ENCODE data around the gene CCL27. TPM values are rescaled to one million over a fixed set of nuclear protein-coding genes. Genes with fewer than 3 reads are reported as not detected.
"Not testable (repeated sequence)": the region's sequence is repeated elsewhere in the genome, so short reads cannot be mapped to it uniquely, and the experiment has no call there.

Gene CCL27
- total RNA-seq, 2 experiments from 2014 or later, result not detected

DNA sequence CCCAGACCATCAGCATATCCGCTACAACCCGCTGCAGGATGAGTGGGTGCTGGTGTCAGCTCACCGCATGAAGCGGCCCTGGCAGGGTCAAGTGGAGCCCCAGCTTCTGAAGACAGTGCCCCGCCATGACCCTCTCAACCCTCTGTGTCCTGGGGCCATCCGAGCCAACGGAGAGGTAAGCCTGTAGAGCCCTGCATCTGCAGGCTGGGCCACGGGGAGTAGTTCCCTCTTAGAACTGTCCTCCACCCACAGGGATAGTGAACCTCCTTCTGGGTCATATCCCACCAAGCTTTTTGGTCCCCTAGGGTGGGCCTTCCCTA is 15.4 kb downstream of the CCL27 start:
- POLR2A ChIA-PET, result interaction anchor here (1.1 to 5.1 kb wide), 7 partner anchors 9 to 27 kb away, joined by 4 to 45 read pairs (median 8); partner anchors contain the start of genes DCTN3 and SIGMAR1
- ATAC-seq (no peak), DNase-seq (no peak)
- CTCF ChIA-PET, result interaction anchor here (0.6 to 6.9 kb wide), 12 partner anchors 9 to 468 kb away, joined by 3 to 156 read pairs (median 8); partner anchors contain the start of genes ATOSB, CCL27, DCTN3 and RPP25L
- H3K4me3 Mint-ChIP-seq, result peak overlapping the region; percentile 91
- no peaks in the 10 kb centered on the region for H3K27me3 Mint-ChIP-seq (ENCODE audit: low read depth)
- H3K27ac Mint-ChIP-seq, result peak overlapping the region; percentile 88
- peaks cover 28% of the 10 kb centered on the region for H3K36me3 Mint-ChIP-seq (ENCODE audit: low read depth)
- H3K9me3 Mint-ChIP-seq (ENCODE audit: insufficient read depth), result no peaks in the 10 kb centered on the region
- H3K4me1 Mint-ChIP-seq (ENCODE audit: low read depth), result peaks cover 39% of the 10 kb centered on the region

DNA sequence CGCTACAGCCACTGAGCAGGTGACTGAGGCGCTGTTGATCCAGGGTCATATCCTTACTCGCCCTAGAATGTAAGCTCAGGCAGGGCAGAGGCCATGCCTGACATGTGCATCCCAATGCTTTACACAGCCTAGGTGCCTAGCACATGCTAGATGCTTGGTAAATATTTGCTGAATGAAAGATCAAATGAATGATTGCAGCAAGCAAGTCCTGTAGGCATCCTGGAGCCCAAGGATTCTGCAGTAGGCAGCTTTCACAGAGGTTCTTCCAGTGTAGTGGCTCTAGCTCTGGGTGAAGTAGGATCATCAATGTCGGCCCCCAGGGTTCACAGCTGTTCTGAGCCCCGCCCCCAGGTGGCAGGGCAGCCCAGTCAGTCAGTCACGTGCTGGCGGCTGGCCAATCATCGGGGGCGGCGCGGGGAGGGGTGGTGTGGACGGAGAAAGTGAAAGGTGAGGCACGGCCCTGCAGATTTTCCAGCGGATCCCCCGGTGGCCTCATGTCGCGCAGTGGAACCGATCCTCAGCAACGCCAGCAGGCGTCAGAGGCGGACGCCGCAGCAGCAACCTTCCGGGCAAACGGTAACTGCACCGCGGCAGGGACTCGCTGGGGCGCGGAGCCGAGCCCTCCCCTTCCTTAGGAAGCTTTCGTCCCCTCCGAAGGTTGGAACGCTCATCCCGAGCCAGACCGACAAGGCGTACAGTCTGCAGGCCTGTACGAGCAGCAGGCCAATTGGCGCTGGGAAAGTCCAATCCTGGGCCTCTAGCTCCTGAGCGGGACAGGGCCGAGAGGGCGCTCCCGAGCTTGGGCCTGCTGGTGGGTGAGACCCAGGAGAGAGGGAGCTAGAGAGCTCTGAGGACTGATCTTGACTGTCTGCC is 16.0 kb downstream of the CCL27 start, which contains the start of gene GALT:
GALT (plus strand) TSS at position 465 of the 873 bp plus-strand sequence; CDS start at position 495, 30 bp downstream.
- ChIA-PET CTCF (interaction anchor here (0.6 to 6.9 kb wide), 13 partner anchors 10 to 468 kb away, joined by 3 to 156 read pairs (median 5); partner anchors contain the start of genes ATOSB, CCL27, DCTN3 and RPP25L), POLR2A (interaction anchor here (1.1 to 5.1 kb wide), 7 partner anchors 9 to 26 kb away, joined by 4 to 45 read pairs (median 8); partner anchors contain the start of genes DCTN3 and SIGMAR1)
- Mint-ChIP-seq H3K36me3 (ENCODE audit: low read depth) (peaks cover 28% of the 10 kb centered on the region), H3K9me3 (ENCODE audit: insufficient read depth) (no peaks in the 10 kb centered on the region), H3K4me1 (ENCODE audit: low read depth) (peaks cover 36% of the 10 kb centered on the region), H3K27me3 (ENCODE audit: low read depth) (no peaks in the 10 kb centered on the region), H3K27ac (peak within 1 kb of the TSS; percentile 88), H3K4me3 (peak within 1 kb of the TSS; percentile 91)
- ATAC-seq (peak; percentile 90), DNase-seq (peak; percentile 98)

DNA sequence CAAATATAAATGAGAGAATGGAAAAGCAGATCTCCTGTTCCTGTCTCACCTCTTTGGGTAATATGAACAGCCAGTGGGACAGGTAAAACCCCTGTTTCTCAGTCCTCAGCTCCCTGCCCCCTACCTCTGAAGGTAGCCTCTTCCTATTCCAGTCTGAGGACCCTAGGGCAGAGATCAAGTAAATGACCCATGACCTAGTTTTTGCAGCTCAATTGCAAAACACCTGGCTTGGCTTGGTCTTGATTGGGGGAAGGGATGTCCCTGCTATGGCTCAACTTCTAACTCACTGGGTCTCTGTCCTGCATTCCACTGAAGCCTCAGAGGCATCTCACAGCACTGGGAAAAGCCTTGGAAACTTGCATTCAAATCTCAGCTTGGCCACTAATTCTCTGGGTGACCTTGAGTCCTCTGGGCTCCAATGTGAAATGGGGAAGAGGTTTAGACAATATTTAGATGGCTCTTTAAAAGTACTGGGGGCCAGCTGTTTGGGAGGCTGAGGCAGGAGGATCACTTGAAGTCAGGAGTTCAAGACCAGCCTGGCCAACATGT is 17.6 kb downstream of the CCL27 start:
- H3K27me3 Mint-ChIP-seq (ENCODE audit: low read depth), result no peaks in the 10 kb centered on the region
- ATAC-seq (no peak), DNase-seq (no peak)
- no peak overlapping the region for H3K27ac Mint-ChIP-seq
- peaks cover 33% of the 10 kb centered on the region for H3K4me1 Mint-ChIP-seq (ENCODE audit: low read depth)
- H3K36me3 Mint-ChIP-seq (ENCODE audit: low read depth), result peaks cover 27% of the 10 kb centered on the region
- ChIA-PET POLR2A (interaction anchor here (1.1 to 5.1 kb wide), 2 partner anchors 11 to 25 kb away, joined by 3 to 27 read pairs; partner anchors contain the start of gene DCTN3), CTCF (interaction anchor here (0.8 to 6.9 kb wide), 6 partner anchors 10 to 58 kb away, joined by 3 to 156 read pairs (median 4); partner anchors contain the start of genes CCL27, RPP25L and SIGMAR1)
- no peaks in the 10 kb centered on the region for H3K9me3 Mint-ChIP-seq (ENCODE audit: insufficient read depth)
- no peak overlapping the region for H3K4me3 Mint-ChIP-seq

DNA sequence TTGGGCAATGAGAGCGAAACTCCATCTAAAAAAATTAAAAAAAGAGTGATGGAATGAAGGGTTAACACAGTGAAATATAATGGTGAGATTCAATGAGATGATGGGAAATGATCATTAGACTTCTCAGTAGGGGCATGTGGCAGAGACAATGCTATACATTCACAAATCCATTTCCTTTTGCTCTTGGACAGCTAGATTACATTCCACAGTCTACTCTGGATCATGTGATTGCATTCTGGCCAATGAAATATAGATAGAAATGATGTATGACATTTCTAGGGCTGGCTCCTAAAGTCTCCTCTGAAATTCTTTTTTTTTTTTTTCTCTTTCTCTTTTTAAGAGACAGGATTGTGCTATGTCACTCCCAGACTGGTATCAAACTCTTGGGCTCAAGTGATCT is 19.8 kb downstream of the CCL27 start:
- ATAC-seq (no peak), DNase-seq (no peak)
- POLR2A ChIA-PET, result interaction anchor here (0.7 to 0.8 kb wide), 3 partner anchors 13 to 594 kb away, joined by 3 read pairs; partner anchors contain the start of genes DCTN3 and UBAP2
- CTCF ChIA-PET, result interaction anchor here (0.8 to 6.9 kb wide), 3 partner anchors 8 to 25 kb away, joined by 3 to 156 read pairs (median 6); partner anchors contain the start of gene SIGMAR1
- peaks cover 8% of the 10 kb centered on the region for H3K36me3 Mint-ChIP-seq (ENCODE audit: low read depth)
- H3K27me3 Mint-ChIP-seq (ENCODE audit: low read depth), result no peaks in the 10 kb centered on the region
- H3K27ac Mint-ChIP-seq, result no peak overlapping the region
- no peaks in the 10 kb centered on the region for H3K9me3 Mint-ChIP-seq (ENCODE audit: insufficient read depth)
- no peak overlapping the region for H3K4me3 Mint-ChIP-seq
- peaks cover 25% of the 10 kb centered on the region for H3K4me1 Mint-ChIP-seq (ENCODE audit: low read depth)

DNA sequence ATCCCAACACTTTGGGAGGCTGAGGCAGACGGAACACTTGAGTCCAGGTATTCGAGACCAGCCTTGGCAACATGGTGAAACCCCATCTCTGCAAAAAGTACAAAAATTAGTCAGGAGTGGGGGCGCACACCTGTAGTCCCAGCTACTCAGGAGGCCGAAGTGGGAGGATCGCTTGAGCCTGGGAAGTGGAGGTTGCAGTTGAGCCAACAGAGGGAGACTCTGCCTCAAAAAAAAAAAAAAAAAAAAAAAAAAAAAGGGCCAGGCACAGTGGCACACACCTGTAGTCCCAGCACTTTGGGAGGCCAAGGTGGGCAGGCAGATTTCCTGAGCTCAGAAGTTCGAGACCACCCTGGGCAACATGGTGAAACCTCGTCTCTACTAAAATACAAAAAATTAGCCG is 23.1 kb downstream of the CCL27 start:
- ATAC-seq; H3K9me3 Mint-ChIP-seq (ENCODE audit: insufficient read depth): not testable (repeated sequence)
- peaks cover 19% of the 10 kb centered on the region for H3K36me3 Mint-ChIP-seq (ENCODE audit: low read depth)

DNA sequence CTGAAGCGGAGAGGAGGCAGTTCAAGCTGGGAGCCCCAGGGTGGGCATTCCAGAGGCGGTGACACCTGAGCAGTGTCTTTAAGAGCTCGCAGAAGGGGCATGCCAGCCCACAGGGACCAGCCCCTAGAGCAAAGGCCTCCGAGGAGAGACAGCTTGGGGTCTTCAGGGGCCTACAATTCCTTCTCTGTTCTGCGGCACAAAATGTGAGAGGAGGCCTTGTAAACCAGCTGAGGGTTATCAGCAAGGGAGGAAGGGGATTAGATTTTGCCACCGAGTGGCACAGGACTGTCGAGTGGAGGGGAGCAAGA is 24.4 kb downstream of the CCL27 start:
- DNase-seq (no peak), ATAC-seq (no peak)
- Mint-ChIP-seq H3K4me1 (ENCODE audit: low read depth) (peaks cover 38% of the 10 kb centered on the region), H3K9me3 (ENCODE audit: insufficient read depth) (no peaks in the 10 kb centered on the region), H3K36me3 (ENCODE audit: low read depth) (peaks cover 19% of the 10 kb centered on the region), H3K27ac (peak overlapping the region; percentile 87), H3K4me3 (peak overlapping the region; percentile 85), H3K27me3 (ENCODE audit: low read depth) (no peaks in the 10 kb centered on the region)
- POLR2A ChIA-PET, result interaction anchor here (0.7 to 2.9 kb wide), 11 partner anchors 9 to 27 kb away, joined by 3 to 45 read pairs (median 7); partner anchors contain the start of genes CCL27, DCTN3, GALT and RPP25L
- CTCF ChIA-PET, result interaction anchor here (1.0 to 9.0 kb wide), 13 partner anchors 8 to 137 kb away, joined by 3 to 171 read pairs (median 5); partner anchors contain the start of genes CCL27, DCTN3, GALT and RPP25L

More for the DNA sequence above, 23.1 kb downstream of the CCL27 start:
- H3K27me3 Mint-ChIP-seq (ENCODE audit: low read depth); H3K27ac Mint-ChIP-seq; H3K4me3 Mint-ChIP-seq; POLR2A ChIA-PET; DNase-seq: not testable (repeated sequence)
- H3K4me1 Mint-ChIP-seq (ENCODE audit: low read depth), result peaks cover 33% of the 10 kb centered on the region
- CTCF ChIA-PET, result interaction anchor here (2.5 to 8.9 kb wide), 3 partner anchors 16 to 63 kb away, joined by 19 to 171 read pairs (median 131); partner anchors contain the start of genes DCTN3 and RPP25L

DNA sequence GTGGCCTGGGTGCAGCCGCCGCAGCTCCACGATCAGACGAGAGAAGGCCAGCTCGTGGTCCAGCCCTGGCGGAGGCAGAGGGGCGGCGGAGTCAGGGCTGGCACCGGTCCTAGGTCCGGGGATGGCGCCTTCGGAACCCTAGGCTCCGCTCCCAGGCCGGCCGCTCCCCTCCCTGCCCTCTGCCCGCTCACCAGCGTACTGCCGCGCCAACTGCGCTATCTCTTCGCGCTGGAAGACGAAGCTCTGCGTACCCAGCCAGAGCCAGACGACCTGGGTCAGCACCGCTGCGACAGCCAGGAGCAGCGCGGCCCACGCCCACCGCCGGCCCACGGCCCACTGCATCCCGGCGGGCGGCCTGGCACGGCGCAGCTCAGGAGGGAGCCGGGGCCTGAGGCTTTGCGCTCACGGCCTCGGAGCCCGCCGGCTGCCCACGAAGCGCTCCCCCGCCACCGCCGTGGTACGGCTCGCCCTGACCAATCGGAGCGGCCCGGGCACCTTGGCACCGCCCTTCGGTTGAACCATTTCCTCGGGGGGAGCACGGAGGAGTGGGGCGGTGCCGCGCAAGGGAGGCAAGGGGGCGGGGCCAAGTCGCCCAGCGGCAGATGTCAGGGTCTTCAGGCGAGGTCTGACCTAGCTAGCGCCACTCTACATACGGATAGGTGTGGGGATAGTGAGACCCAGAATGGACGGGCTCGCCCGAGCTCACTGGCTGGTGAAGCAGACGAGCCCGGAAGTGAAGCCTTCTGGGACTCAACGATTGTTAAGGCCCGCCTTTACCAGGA is 24.9 kb downstream of the CCL27 start, which contains the start of gene SIGMAR1:
SIGMAR1 (minus strand) TSS at position 432 of the 782 bp plus-strand sequence; CDS start at position 342, 90 bp downstream.
- no peaks in the 10 kb centered on the region for H3K27me3 Mint-ChIP-seq (ENCODE audit: low read depth)
- no peaks in the 10 kb centered on the region for H3K9me3 Mint-ChIP-seq (ENCODE audit: insufficient read depth)
- peak; percentile 91 for ATAC-seq
- H3K4me3 Mint-ChIP-seq, result peak within 1 kb of the TSS; percentile 85
- peaks cover 38% of the 10 kb centered on the region for H3K4me1 Mint-ChIP-seq (ENCODE audit: low read depth)
- peak within 1 kb of the TSS; percentile 87 for H3K27ac Mint-ChIP-seq
- peak; percentile 94 for DNase-seq
- CTCF ChIA-PET, result interaction anchor here (1.0 to 9.0 kb wide), 16 partner anchors 8 to 234 kb away, joined by 3 to 171 read pairs (median 5); partner anchors contain the start of genes CCL27, DCTN3, GALT and RPP25L
- POLR2A ChIA-PET, result interaction anchor here (0.7 to 2.9 kb wide), 12 partner anchors 9 to 27 kb away, joined by 3 to 45 read pairs (median 6); partner anchors contain the start of genes CCL27, DCTN3, GALT and RPP25L
- peaks cover 19% of the 10 kb centered on the region for H3K36me3 Mint-ChIP-seq (ENCODE audit: low read depth)

DNA sequence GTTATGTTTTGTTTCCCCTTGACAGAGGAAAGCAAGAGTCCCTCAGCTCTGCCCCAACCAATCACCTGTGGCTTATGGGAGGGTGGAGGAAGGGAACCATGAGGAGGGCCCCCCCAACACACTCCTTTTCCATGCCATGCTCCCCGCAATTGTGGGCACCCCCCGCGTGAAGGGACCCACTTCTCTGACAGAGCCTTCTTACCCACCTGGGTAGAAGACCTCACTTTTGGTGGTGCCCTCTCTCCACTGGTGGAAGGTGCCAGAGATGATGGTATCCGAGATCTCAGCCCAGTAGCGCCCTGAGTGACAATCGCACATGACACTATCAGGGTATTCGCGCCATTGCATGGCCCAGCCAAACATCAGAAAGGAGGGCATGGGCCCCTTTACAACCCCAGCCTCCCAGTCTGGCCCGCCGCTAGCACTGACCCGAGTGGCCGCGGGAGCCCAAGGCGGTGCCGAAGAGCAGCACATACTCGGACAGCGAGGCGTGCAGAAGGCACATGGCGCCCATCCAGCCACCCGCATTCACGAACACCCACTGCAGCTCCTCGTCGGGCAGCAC is 25.6 kb downstream of the CCL27 start:
- ATAC-seq, result no peak

DNA sequence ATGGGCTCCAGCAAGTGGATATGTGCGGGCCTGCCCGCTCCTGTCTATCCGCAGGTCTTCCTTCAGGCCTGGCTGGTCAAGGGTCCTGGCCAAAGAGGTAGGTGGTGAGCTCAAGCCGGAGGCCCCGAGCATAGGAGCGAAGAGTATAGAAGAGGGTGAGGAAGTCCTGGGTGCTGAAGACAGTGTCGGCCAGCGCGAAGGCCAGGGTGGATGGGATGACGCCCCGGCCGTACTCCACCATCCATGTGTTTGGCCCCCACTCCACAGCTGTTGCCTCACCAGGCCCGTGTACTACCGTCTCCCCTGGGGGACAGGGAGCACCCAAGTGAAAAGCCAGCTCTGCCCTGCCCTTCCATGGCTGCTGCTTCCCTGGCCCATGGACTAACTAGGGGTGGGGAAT is 26.9 kb downstream of the CCL27 start:
- DNase-seq, result no peak
- ChIA-PET CTCF (interaction anchor here (1.5 to 9.0 kb wide), 7 partner anchors 10 to 232 kb away, joined by 4 to 171 read pairs (median 51); partner anchors contain the start of genes CCL27, DCTN3, GALT and RPP25L), POLR2A (interaction anchor here (1.1 to 3.8 kb wide), 3 partner anchors 14 to 67 kb away, joined by 3 to 19 read pairs (median 11); partner anchors contain the start of genes DCTN3 and RPP25L)
- H3K4me3 Mint-ChIP-seq, result peak overlapping the region; percentile 85
- H3K36me3 Mint-ChIP-seq (ENCODE audit: low read depth), result peaks cover 19% of the 10 kb centered on the region
- H3K9me3 Mint-ChIP-seq (ENCODE audit: insufficient read depth), result no peaks in the 10 kb centered on the region
- H3K4me1 Mint-ChIP-seq (ENCODE audit: low read depth), result peaks cover 38% of the 10 kb centered on the region
- H3K27me3 Mint-ChIP-seq (ENCODE audit: low read depth), result peaks cover 3% of the 10 kb centered on the region
- H3K27ac Mint-ChIP-seq, result no peak overlapping the region
- no peak for ATAC-seq

More for the DNA sequence above, 25.6 kb downstream of the CCL27 start:
- peak; percentile 35 for DNase-seq
- ChIA-PET CTCF (interaction anchor here (1.3 to 9.0 kb wide), 13 partner anchors 9 to 233 kb away, joined by 3 to 171 read pairs (median 7); partner anchors contain the start of genes DCTN3, GALT and RPP25L), POLR2A (interaction anchor here (1.0 to 3.8 kb wide), 9 partner anchors 10 to 28 kb away, joined by 4 to 45 read pairs (median 10); partner anchors contain the start of genes DCTN3, GALT and RPP25L)
- Mint-ChIP-seq H3K4me3 (peak overlapping the region; percentile 85), H3K36me3 (ENCODE audit: low read depth) (peaks cover 19% of the 10 kb centered on the region), H3K27me3 (ENCODE audit: low read depth) (no peaks in the 10 kb centered on the region), H3K4me1 (ENCODE audit: low read depth) (peaks cover 38% of the 10 kb centered on the region), H3K9me3 (ENCODE audit: insufficient read depth) (no peaks in the 10 kb centered on the region), H3K27ac (peak overlapping the region; percentile 87)

Measured in activated CD8-positive, alpha-beta T cell treated with anti-CD3 and anti-CD28 coated beads, Interleukin-2, amount 10 ng/mL, durations not matched to agents 7 days and 5 days (primary cell).